GM19099 (cell line): ENCODE measurements around the gene TANGO6.

ENCODE experiments used
- POLR2A ChIP-seq: IDR thresholded peaks from 3 replicates; pipeline ENCODE4 v1.6.1; 2011; ENCODE audit warnings: low read depth; ENCODE audit not compliant: insufficient read length; ENCODE audit errors: extremely low read depth

The TANGO6 gene

GRCh38 chr16:69037373-69038160 is 194.2 kb downstream of the TANGO6 start:
- TF ChIP-seq POLR2A: no peak

GRCh38 chr16:69039333-69039941 is 196.1 kb downstream of the TANGO6 start:
- no peak for TF ChIP-seq POLR2A

GRCh38 chr16:69040144-69040909 is 197.0 kb downstream of the TANGO6 start:
- TF ChIP-seq POLR2A: no peak

GRCh38 chr16:69048328-69049120 is 205.2 kb downstream of the TANGO6 start:
- no peak for TF ChIP-seq POLR2A

GRCh38 chr16:69049146-69049545 is 205.8 kb downstream of the TANGO6 start:
- no peak for TF ChIP-seq POLR2A

DNA sequence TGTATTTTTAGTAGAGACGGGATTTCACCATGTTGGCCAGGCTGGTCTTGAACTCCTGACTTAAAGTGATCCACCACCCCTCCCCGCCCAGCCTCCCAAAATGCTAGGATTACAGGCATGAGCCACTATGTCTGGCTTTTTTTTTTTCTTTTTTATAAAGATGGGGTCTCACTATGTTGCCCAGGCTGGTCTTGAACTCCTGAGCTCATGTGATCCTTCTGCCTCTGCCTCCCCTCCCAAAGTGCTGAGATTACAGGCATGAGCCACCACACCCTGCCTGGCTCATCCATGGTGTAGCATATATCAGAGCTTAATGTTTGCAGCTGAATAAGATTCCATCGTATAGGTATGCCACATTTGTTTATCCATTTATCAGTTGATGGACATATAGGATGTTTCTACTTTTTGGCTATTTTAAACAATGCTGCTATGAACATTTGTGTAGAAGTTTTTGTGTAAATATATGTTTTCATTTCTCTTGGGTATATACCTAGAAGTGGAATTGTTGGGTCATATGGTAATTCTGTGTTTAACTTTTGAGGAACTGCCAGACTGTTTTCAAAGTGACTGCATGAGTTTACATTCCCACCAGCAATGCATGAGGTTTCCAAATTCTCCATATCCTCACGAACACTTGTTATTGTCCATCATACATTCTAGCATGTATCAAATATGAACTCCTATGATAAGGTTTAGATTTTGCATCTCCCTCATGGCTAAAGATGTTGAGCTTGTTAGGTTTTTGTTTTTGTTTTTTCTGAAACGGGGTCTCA is 206.5 kb downstream of the TANGO6 start:
- TF ChIP-seq POLR2A: no peak

GRCh38 chr16:69055008-69055407 is 211.7 kb downstream of the TANGO6 start:
- no peak for TF ChIP-seq POLR2A

GRCh38 chr16:69055980-69056379 is 212.6 kb downstream of the TANGO6 start:
- TF ChIP-seq POLR2A: no peak

GRCh38 chr16:69056421-69056820 is 213.1 kb downstream of the TANGO6 start:
- TF ChIP-seq POLR2A: no peak

- no peak for TF ChIP-seq POLR2A
Observed at GRCh38 chr16:69057400-69058378, 214.4 kb downstream of the TANGO6 start.

DNA sequence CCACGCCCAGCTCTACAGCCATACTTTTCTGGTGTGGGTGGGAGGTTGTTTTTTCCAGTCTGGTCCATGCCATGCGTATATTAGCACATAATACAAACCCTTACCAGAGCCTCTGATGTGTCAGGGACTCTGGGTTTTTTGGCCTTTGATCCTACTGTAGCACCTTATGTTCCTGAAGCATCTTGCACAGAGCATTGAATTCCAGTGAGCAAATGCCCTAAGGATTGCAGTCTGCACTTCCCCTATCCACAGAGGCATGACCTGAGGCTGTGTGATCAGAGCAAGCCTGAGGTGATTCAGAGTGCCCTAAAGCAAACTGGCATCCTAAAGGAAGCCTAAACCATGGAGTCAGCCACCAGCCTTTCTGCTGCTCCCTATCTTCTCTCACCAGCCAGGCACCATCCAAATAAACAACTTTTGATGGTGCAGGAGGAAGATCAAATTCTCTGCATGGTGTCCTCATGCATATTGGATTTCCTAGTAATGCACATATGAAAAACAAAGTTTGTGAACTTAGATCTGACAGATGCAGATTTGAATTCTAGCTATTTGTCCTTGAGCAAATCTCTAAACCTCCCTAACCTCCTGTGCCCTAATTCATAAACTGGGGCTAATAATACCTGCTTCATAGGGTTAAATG is 220.9 kb downstream of the TANGO6 start:
- TF ChIP-seq POLR2A: no peak

DNA sequence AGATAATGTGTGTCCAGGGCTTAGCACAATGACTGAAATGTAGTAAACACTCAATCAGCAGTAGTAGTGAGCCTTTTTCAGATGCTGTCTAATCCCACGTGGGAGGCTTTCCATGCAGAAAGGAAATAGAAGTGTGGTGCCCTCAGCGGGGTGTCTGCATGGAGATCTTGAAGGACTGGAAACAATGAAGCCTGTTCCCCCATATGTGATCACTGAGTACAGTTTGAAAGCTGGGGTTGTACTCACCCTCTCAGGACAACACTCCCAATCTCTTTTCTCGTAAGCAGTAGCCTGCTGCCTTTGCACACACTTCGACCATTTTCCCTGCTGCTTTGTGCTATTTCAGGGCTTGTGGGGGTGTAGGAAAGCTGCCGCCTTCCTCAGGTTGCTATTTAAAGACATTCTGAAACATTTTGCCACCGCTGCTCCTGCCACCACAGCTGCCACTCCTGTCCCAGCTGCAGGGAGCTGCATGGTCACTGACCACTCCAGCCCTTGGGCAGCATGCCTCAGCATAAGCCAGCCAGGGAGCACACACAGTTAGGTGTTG is 221.5 kb downstream of the TANGO6 start:
- no peak for TF ChIP-seq POLR2A
